Mucosa of descending colon (tissue), 3 donors: ENCODE data around the gene CFAP53. TPM values are rescaled to one million over a fixed set of nuclear protein-coding genes. Genes with fewer than 3 reads are reported as not detected.
"Not testable (repeated sequence)": the region's sequence is repeated elsewhere in the genome, so short reads cannot be mapped to it uniquely, and the experiment has no call there.

Source experiments
- ATAC-seq: fragments of 200-7000 bp; cut with Tn5 transposase; one replicate; pipeline ENCODE4 v1.9.1; 2020; ENCODE audit warnings: mild to moderate bottlenecking, moderate library complexity
- DNase-seq, 3 donors: peaks; one replicate each; pipeline ENCODE4 v3.0.0-alpha.2; 2020
- H3K36me3 ChIP-seq: fragments of 200-600 bp; one replicate; pipeline ENCODE4 v1.8.0; 2021; ENCODE audit warnings: low read depth, mild to moderate bottlenecking
- H3K4me1 ChIP-seq: fragments of 200-600 bp; one replicate; pipeline ENCODE4 v1.8.0; 2021; ENCODE audit warnings: low read depth, mild to moderate bottlenecking
- H3K4me3 ChIP-seq: fragments of 200-600 bp; one replicate; pipeline ENCODE4 v1.8.0; 2021; ENCODE audit warnings: mild to moderate bottlenecking
- H3K9me3 ChIP-seq: fragments of 200-600 bp; one replicate; pipeline ENCODE4 v1.8.0; 2021; ENCODE audit warnings: mild to moderate bottlenecking
- CTCF ChIP-seq: fragments of 200-600 bp; IDR thresholded peaks from one replicate; pipeline ENCODE4 v1.8.0; 2022; ENCODE audit warnings: antibody characterized with exemption, mild to moderate bottlenecking
- intact Hi-C, 2 donors: fragments of 100-400 bp; cut with DNase I in 1 of 2; cut with micrococcal nuclease in 1 of 2; formaldehyde crosslinking; loops; one replicate each; pipeline versions ENCODE4 v1.11.0 to v1.11.1; 2022; cut with DNase I, micrococcal nuclease
- total RNA-seq, 3 donors: library from RNA; stranded (reverse); fragmentation: NEBNext Ultra II Directional in 2 of 3; extraction: Animal tissue kit (Norgen Biotek cat#: 25700) in 2 of 3; gene quantifications; one replicate each; pipeline versions ENCODE4 v1.2.1 to v1.2.4, GENCODE V29; 2021 to 2023
- donor health status: DM: no; HTN: no; CAD: no; lungs with moderate emphysema.
- donor health status: DM: no; HTN: no; CAD: no.
- donor health status: DM: no; HTN: yes; CAD: no.

The CFAP53 gene
- total RNA-seq, 3 donors from 2014 or later, result 0.27 to 0.47 TPM; not detected in 1

GRCh38 chr18:50311650-50312049 is 45.4 kb upstream of the CFAP53 start:
- H3K4me1 ChIP-seq, result peaks cover 4% of the 10 kb centered on the region
- ATAC-seq, result no peak
- no peaks in the 10 kb centered on the region for H3K36me3 ChIP-seq
- no peak overlapping the region for H3K4me3 ChIP-seq
- intact Hi-C loops, result no loop called here
- no peak for DNase-seq
- no peak for TF ChIP-seq CTCF
- H3K9me3 ChIP-seq, result no peaks in the 10 kb centered on the region

GRCh38 chr18:50310080-50310479 is 43.8 kb upstream of the CFAP53 start:
- H3K4me1 ChIP-seq, result peaks cover 4% of the 10 kb centered on the region
- ATAC-seq, result no peak
- no peak for DNase-seq
- intact Hi-C loops, result no loop called here
- TF ChIP-seq CTCF, result no peak
- H3K4me3 ChIP-seq, result no peak overlapping the region
- H3K9me3 ChIP-seq, result peaks cover 3% of the 10 kb centered on the region
- no peaks in the 10 kb centered on the region for H3K36me3 ChIP-seq

GRCh38 chr18:50308851-50309250 is 42.6 kb upstream of the CFAP53 start:
- H3K36me3 ChIP-seq, DNase-seq, H3K4me1 ChIP-seq, H3K9me3 ChIP-seq, ATAC-seq, H3K4me3 ChIP-seq: not testable (repeated sequence)
- intact Hi-C loops, result loop anchor here in 1 of 2 donors (5.0 kb wide), 1 partner anchor 42 kb away; the partner anchor contains the start of gene CFAP53

- peak; percentile 91 to 96 (median 94) for DNase-seq
- no peaks in the 10 kb centered on the region for H3K36me3 ChIP-seq
- H3K4me1 ChIP-seq, result peaks cover 4% of the 10 kb centered on the region
- TF ChIP-seq CTCF, result no peak
- intact Hi-C loops, result loop anchor here in 1 of 2 donors (5.0 kb wide), 1 partner anchor 41 kb away; the partner anchor contains the start of gene CFAP53
- no peak overlapping the region for H3K4me3 ChIP-seq
- peaks cover 3% of the 10 kb centered on the region for H3K9me3 ChIP-seq
- peak; percentile 98 for ATAC-seq
These were observed 41.6 kb upstream of the CFAP53 start for GRCh38 chr18:50307738-50308470.

GRCh38 chr18:50307400-50307737 is 41.1 kb upstream of the CFAP53 start:
- intact Hi-C loops, result loop anchor here in 1 of 2 donors (5.0 kb wide), 1 partner anchor 40 kb away; the partner anchor contains the start of gene CFAP53
- H3K4me1 ChIP-seq, result peaks cover 4% of the 10 kb centered on the region
- H3K4me3 ChIP-seq, result no peak overlapping the region
- H3K36me3 ChIP-seq, result no peaks in the 10 kb centered on the region
- ATAC-seq, result no peak
- no peak for TF ChIP-seq CTCF
- H3K9me3 ChIP-seq, result peaks cover 3% of the 10 kb centered on the region
- no peak for DNase-seq

- Histone ChIP-seq H3K4me1 (peaks cover 4% of the 10 kb centered on the region), H3K9me3 (peaks cover 3% of the 10 kb centered on the region), H3K4me3 (no peak overlapping the region), H3K36me3 (no peaks in the 10 kb centered on the region)
- intact Hi-C loops, result loop anchor here in 1 of 2 donors (5.0 kb wide), 1 partner anchor 40 kb away; the partner anchor contains the start of gene CFAP53
- ATAC-seq (no peak), DNase-seq (no peak)
- TF ChIP-seq CTCF, result no peak
These were observed 40.6 kb upstream of the CFAP53 start for GRCh38 chr18:50306944-50307343.
